ENCODE measurements around the gene PARK7. TPM values are rescaled to one million over a fixed set of nuclear protein-coding genes. Genes with fewer than 3 reads are reported as not detected.
"Not testable (repeated sequence)": the region's sequence is repeated elsewhere in the genome, so short reads cannot be mapped to it uniquely, and the experiment has no call there.

The PARK7 gene
- total and polyA plus RNA-seq, 5 donors from 2014 or later: 150 to 527 (median 462) TPM

DNA sequence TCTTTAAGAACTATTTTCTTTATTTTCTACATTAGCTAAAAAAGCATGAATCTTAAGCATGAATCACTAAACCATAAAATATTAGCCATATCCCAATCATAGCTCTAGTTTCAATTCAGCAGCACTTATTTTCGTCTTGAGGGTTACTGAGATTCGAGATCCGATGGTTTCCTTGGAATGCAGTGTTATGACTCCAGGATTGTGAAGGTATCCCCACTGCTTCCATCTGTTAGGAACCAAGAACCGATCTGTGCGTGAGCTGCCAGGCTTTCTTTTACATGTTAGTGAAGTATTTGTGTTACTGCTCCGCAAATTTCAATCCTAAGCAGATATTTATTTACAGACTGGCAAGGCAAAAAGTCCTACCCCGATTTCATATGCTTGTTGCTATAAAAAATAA lies 39.7 kb upstream of the PARK7 start:
- Mint-ChIP-seq H3K4me3 (no peak overlapping the region), H3K27ac (peak overlapping the region in 1 of 3 donors; percentile 7), H3K9me3 (no peaks in the 10 kb centered on the region), H3K4me1 (peaks cover 8 to 15% (median 13%) of the 10 kb centered on the region in 4 donors), H3K36me3 (peaks cover 3% of the 10 kb centered on the region), H3K27me3 (no peaks in the 10 kb centered on the region)
- Histone ChIP-seq H3K27me3 (ENCODE audit: control insufficient read depth, insufficient read depth, low read length) (no peaks in the 10 kb centered on the region), H3K36me3 (ENCODE audit: control insufficient read depth, insufficient read depth, low read length) (no peaks in the 10 kb centered on the region), H3K9me3 (ENCODE audit: control insufficient read depth in 2 of 2, low read length in 2 of 2) (no peaks in the 10 kb centered on the region), H3K4me1 (ENCODE audit: control insufficient read depth, insufficient read depth, low read length, poor library complexity, severe bottlenecking) (no peaks in the 10 kb centered on the region), H3K27ac (ENCODE audit: insufficient read depth, low read length, poor library complexity, severe bottlenecking) (no peak overlapping the region), H3K4me3 (ENCODE audit: low read depth, low read length) (no peak overlapping the region)
- DNase-seq (no peak), ATAC-seq (ENCODE audit: low read depth in 2 of 2) (no peak)

DNA sequence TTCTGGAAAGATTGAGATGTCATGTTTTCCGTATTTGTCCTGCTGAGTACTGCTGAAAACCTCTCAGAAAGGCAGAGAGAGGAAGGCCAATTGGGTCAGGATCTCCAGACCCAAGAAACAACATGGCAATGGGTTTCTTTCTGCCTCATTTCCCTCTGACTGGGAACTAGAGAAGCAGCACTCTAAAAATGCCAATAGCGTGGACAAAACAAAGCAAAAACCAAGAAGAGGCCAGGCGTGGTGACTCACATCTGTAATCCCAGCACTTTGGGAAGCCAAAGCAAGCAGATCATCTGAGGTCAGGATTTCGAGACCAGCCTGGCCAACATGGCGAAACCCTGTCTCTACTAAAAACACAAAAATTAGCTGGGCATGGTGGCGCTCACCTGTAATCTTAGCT lies 39.2 kb upstream of the PARK7 start:
- H3K36me3 ChIP-seq (ENCODE audit: control insufficient read depth, insufficient read depth, low read length): no peaks in the 10 kb centered on the region
- ATAC-seq (ENCODE audit: low read depth in 2 of 2) (no peak), DNase-seq (no peak)
- peak overlapping the region in 2 of 3 donors; percentile 5 to 7 for H3K27ac Mint-ChIP-seq
- no peaks in the 10 kb centered on the region for H3K9me3 Mint-ChIP-seq
- H3K4me3 ChIP-seq (ENCODE audit: low read depth, low read length): no peak overlapping the region
- peaks cover 3% of the 10 kb centered on the region for H3K36me3 Mint-ChIP-seq
- H3K4me1 Mint-ChIP-seq: peaks cover 8 to 15% (median 13%) of the 10 kb centered on the region in 4 donors
- H3K4me3 Mint-ChIP-seq: no peak overlapping the region
- no peak overlapping the region for H3K27ac ChIP-seq (ENCODE audit: insufficient read depth, low read length, poor library complexity, severe bottlenecking)
- no peaks in the 10 kb centered on the region for H3K27me3 ChIP-seq (ENCODE audit: control insufficient read depth, insufficient read depth, low read length)
- no peaks in the 10 kb centered on the region for H3K27me3 Mint-ChIP-seq
- H3K9me3 ChIP-seq (ENCODE audit: control insufficient read depth in 2 of 2, low read length in 2 of 2): no peaks in the 10 kb centered on the region
- no peaks in the 10 kb centered on the region for H3K4me1 ChIP-seq (ENCODE audit: control insufficient read depth, insufficient read depth, low read length, poor library complexity, severe bottlenecking)

DNA sequence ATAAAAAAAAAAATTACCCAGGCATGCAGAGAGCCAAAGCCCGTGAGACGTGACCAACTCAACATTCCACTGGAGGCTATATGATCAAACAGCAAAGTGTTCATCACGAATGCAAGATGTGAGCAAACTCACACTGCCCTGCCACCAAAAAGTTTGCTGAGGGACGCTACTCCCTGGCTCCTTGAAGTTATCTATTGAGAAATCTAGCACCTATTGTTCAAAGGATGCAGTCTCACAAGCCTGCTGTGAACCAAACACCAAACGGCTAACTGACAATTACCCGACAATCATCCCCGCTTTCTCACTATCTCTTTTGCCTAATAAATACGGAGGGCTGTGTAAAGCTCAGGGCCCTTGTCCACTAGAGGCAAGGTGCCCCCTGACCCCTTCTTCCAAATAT lies 34.5 kb upstream of the PARK7 start:
- ATAC-seq (ENCODE audit: low read depth in 2 of 2); H3K9me3 Mint-ChIP-seq: not testable (repeated sequence)
- peaks cover 16 to 35% (median 27%) of the 10 kb centered on the region in 4 donors for H3K4me1 Mint-ChIP-seq

GRCh38 chr1:7928247-7928646 lies 33.3 kb upstream of the PARK7 start:
- Mint-ChIP-seq H3K27me3 (no peaks in the 10 kb centered on the region), H3K9me3 (no peaks in the 10 kb centered on the region), H3K27ac (peak overlapping the region in 1 of 3 donors; percentile 80), H3K4me3 (peak overlapping the region in 2 of 4 donors; percentile 10 to 12), H3K36me3 (no peaks in the 10 kb centered on the region), H3K4me1 (peaks cover 13 to 39% (median 31%) of the 10 kb centered on the region in 4 donors)
- ATAC-seq (ENCODE audit: low read depth in 2 of 2): no peak
- Histone ChIP-seq H3K4me1 (ENCODE audit: control insufficient read depth, insufficient read depth, low read length, poor library complexity, severe bottlenecking) (peaks cover 33% of the 10 kb centered on the region), H3K36me3 (ENCODE audit: control insufficient read depth, insufficient read depth, low read length) (no peaks in the 10 kb centered on the region), H3K9me3 (ENCODE audit: control insufficient read depth in 2 of 2, low read length in 2 of 2) (no peaks in the 10 kb centered on the region), H3K4me3 (ENCODE audit: low read depth, low read length) (no peak overlapping the region), H3K27ac (ENCODE audit: insufficient read depth, low read length, poor library complexity, severe bottlenecking) (no peak overlapping the region), H3K27me3 (ENCODE audit: control insufficient read depth, insufficient read depth, low read length) (no peaks in the 10 kb centered on the region)
- no peak for DNase-seq

More for the DNA sequence above, 34.5 kb upstream of the PARK7 start:
- not testable (repeated sequence) for H3K27me3 Mint-ChIP-seq; H3K36me3 ChIP-seq (ENCODE audit: control insufficient read depth, insufficient read depth, low read length); H3K27ac Mint-ChIP-seq; DNase-seq; H3K36me3 Mint-ChIP-seq; H3K9me3 ChIP-seq (ENCODE audit: control insufficient read depth in 2 of 2, low read length in 2 of 2); H3K27me3 ChIP-seq (ENCODE audit: control insufficient read depth, insufficient read depth, low read length); H3K27ac ChIP-seq (ENCODE audit: insufficient read depth, low read length, poor library complexity, severe bottlenecking); H3K4me3 Mint-ChIP-seq; H3K4me3 ChIP-seq (ENCODE audit: low read depth, low read length)
- peaks cover 33% of the 10 kb centered on the region for H3K4me1 ChIP-seq (ENCODE audit: control insufficient read depth, insufficient read depth, low read length, poor library complexity, severe bottlenecking)

DNA sequence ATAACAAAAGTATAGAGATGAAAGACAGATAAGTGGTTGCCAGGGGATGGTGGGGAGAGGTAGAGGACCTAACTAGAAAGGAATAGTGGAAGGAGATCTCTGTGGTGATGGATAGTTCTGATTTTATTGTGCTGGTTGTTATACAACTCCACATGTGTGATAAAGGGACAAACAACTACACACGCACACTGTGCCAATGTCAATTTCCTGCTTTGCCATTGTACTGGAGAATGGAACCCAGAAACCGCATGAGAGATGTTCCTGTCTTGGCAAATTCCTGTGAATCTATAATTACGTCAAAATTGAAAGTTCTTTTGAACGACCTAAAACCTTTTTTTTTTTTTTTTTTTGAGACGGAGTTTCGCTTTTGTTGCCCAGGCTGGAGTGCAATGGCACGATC lies 31.9 kb upstream of the PARK7 start:
- H3K36me3 Mint-ChIP-seq: no peaks in the 10 kb centered on the region
- peak in 1 of 2 donors; percentile 23 for ATAC-seq (ENCODE audit: low read depth in 2 of 2)
- H3K4me1 ChIP-seq (ENCODE audit: control insufficient read depth, insufficient read depth, low read length, poor library complexity, severe bottlenecking): peaks cover 33% of the 10 kb centered on the region
- H3K4me3 ChIP-seq (ENCODE audit: low read depth, low read length): peak overlapping the region; percentile 81
- no peaks in the 10 kb centered on the region for H3K36me3 ChIP-seq (ENCODE audit: control insufficient read depth, insufficient read depth, low read length)
- no peaks in the 10 kb centered on the region for H3K9me3 ChIP-seq (ENCODE audit: control insufficient read depth in 2 of 2, low read length in 2 of 2)
- DNase-seq: peak in 2 of 3 donors; percentile 17 to 48
- peak overlapping the region; percentile 59 to 88 (median 81) for H3K4me3 Mint-ChIP-seq
- H3K27me3 Mint-ChIP-seq: no peaks in the 10 kb centered on the region
- peak overlapping the region; percentile 79 to 87 (median 86) for H3K27ac Mint-ChIP-seq
- peaks cover 13 to 40% (median 31%) of the 10 kb centered on the region in 4 donors for H3K4me1 Mint-ChIP-seq
- no peaks in the 10 kb centered on the region for H3K27me3 ChIP-seq (ENCODE audit: control insufficient read depth, insufficient read depth, low read length)
- H3K9me3 Mint-ChIP-seq: no peaks in the 10 kb centered on the region
- H3K27ac ChIP-seq (ENCODE audit: insufficient read depth, low read length, poor library complexity, severe bottlenecking): peak overlapping the region; percentile 83

DNA sequence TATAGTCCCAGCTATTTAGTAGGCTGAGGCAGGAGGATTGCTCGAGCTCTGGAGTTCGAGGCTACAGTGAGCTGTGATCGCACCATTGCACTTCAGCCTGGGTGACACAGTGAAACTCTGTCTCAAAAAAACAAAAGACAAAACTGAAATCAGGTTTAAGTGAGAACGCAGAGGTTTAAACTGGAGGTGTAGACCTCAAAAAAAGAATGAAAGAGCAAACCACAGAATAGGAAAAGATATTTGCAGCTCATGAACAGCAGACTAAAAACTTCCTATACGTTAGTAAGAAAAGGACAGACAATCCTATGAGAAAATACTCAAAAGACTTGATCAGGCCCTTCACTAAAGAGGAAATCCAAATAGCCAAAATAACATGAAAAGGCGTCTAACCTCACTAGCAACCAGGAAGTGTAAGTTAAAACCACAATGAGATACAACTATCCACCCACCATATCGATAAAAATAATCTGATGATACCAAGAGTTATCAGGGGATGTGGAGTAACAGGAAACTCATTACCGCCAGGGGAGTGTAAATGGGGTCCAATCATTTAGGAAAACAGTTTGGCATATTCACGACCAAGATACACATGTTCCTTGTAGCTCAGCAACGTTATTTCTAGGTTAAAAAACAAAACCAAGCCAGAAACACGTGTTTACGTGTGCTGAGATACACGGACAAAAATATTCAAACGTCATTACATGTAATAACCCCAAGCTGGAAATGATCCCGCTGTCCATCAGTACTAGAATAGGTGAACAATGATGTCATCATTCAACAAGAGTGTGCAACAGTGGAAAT lies 30.7 kb upstream of the PARK7 start:
- Mint-ChIP-seq H3K4me3 (peak overlapping the region; percentile 55 to 88 (median 81)), H3K4me1 (peaks cover 13 to 49% (median 32%) of the 10 kb centered on the region in 4 donors), H3K27me3 (no peaks in the 10 kb centered on the region), H3K9me3 (no peaks in the 10 kb centered on the region), H3K36me3 (no peaks in the 10 kb centered on the region), H3K27ac (peak overlapping the region; percentile 79 to 91 (median 87))
- Histone ChIP-seq H3K9me3 (ENCODE audit: control insufficient read depth in 2 of 2, low read length in 2 of 2) (no peaks in the 10 kb centered on the region), H3K4me3 (ENCODE audit: low read depth, low read length) (peak overlapping the region; percentile 81), H3K27me3 (ENCODE audit: control insufficient read depth, insufficient read depth, low read length) (no peaks in the 10 kb centered on the region), H3K4me1 (ENCODE audit: control insufficient read depth, insufficient read depth, low read length, poor library complexity, severe bottlenecking) (peaks cover 33% of the 10 kb centered on the region), H3K36me3 (ENCODE audit: control insufficient read depth, insufficient read depth, low read length) (no peaks in the 10 kb centered on the region), H3K27ac (ENCODE audit: insufficient read depth, low read length, poor library complexity, severe bottlenecking) (peak overlapping the region; percentile 83)
- ATAC-seq (ENCODE audit: low read depth in 2 of 2) (peak; percentile 65 to 73), DNase-seq (peak; percentile 10 to 77 (median 60))

DNA sequence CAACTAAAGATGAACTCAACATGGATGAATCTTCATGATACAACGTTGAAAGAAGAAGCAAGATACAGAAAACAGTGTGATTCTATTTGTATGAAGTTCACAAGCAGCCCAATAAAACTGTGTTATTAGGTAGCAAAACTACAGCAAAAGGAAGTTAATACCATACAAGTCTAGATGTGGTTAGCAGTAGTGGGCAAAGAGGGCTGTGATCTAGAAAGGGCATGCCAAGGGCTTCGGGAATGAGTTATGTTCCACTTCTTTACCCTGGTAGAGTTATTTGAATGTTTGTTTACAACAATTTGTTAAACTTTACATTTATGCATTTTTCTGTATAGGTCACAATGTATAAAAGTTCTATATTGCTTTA lies 30.1 kb upstream of the PARK7 start:
- Histone ChIP-seq H3K27me3 (ENCODE audit: control insufficient read depth, insufficient read depth, low read length) (no peaks in the 10 kb centered on the region), H3K4me3 (ENCODE audit: low read depth, low read length) (peak overlapping the region; percentile 81), H3K4me1 (ENCODE audit: control insufficient read depth, insufficient read depth, low read length, poor library complexity, severe bottlenecking) (peaks cover 33% of the 10 kb centered on the region), H3K36me3 (ENCODE audit: control insufficient read depth, insufficient read depth, low read length) (no peaks in the 10 kb centered on the region), H3K27ac (ENCODE audit: insufficient read depth, low read length, poor library complexity, severe bottlenecking) (peak overlapping the region; percentile 83), H3K9me3 (ENCODE audit: control insufficient read depth in 2 of 2, low read length in 2 of 2) (no peaks in the 10 kb centered on the region)
- H3K9me3 Mint-ChIP-seq: no peaks in the 10 kb centered on the region
- peak overlapping the region; percentile 79 to 91 (median 87) for H3K27ac Mint-ChIP-seq
- H3K36me3 Mint-ChIP-seq: no peaks in the 10 kb centered on the region
- H3K4me1 Mint-ChIP-seq: peaks cover 13 to 54% (median 32%) of the 10 kb centered on the region in 4 donors
- DNase-seq (peak in 1 of 3 donors; percentile 36), ATAC-seq (ENCODE audit: low read depth in 2 of 2) (peak; percentile 3 to 23)
- H3K4me3 Mint-ChIP-seq: peak overlapping the region; percentile 55 to 88 (median 81)
- no peaks in the 10 kb centered on the region for H3K27me3 Mint-ChIP-seq
